ENCODE measurements around the gene SSBP4.

The SSBP4 gene

GRCh38 chr19:18434411-18435175 is 15.4 kb downstream of the SSBP4 start:
- no peak for DNase-seq

GRCh38 chr19:18435178-18435841 is 16.1 kb downstream of the SSBP4 start:
- DNase-seq = no peak

DNA sequence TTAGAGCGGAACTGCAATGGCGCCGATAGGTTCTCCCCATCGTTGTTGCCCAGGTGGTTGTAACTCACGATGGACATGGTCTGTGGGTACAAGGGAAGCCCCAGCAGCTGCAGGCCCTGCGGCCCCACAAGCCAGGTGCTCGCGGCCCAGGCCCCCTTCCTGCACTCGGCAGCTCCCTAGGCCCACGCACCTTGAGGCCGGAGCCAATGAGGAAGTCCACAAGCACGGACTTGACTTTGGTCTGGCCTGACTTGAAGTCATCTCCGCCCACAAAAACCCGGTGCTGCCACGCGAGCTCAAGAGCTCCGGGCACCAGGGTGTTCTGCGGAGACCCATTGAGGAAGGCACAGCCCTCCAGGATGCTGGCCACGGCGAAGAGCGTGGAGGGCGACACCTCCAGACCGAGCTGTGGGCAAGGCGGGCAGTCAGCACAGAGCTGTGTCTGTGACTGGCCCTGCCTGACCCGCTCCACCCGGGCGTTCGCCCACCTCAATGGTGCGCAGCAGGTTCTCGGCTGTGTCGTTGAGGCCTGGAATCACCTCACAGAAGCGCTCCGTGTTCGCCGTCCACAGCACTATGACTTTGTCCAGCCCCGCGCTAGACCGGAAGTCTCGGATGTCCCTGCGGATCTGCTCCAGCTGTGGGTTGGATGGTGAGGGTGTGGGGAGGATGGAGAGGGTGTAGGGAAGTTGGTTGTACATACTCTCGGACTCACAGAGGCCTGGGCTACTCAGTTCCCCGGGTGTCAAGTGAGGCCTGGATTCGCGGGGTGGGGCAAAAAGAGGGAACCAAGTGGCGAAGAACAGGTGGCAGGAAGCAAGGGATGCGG is 16.9 kb downstream of the SSBP4 start:
- DNase-seq = no peak

GRCh38 chr19:18436671-18437490 is 17.7 kb downstream of the SSBP4 start:
- DNase-seq = peak; percentile 69

DNA sequence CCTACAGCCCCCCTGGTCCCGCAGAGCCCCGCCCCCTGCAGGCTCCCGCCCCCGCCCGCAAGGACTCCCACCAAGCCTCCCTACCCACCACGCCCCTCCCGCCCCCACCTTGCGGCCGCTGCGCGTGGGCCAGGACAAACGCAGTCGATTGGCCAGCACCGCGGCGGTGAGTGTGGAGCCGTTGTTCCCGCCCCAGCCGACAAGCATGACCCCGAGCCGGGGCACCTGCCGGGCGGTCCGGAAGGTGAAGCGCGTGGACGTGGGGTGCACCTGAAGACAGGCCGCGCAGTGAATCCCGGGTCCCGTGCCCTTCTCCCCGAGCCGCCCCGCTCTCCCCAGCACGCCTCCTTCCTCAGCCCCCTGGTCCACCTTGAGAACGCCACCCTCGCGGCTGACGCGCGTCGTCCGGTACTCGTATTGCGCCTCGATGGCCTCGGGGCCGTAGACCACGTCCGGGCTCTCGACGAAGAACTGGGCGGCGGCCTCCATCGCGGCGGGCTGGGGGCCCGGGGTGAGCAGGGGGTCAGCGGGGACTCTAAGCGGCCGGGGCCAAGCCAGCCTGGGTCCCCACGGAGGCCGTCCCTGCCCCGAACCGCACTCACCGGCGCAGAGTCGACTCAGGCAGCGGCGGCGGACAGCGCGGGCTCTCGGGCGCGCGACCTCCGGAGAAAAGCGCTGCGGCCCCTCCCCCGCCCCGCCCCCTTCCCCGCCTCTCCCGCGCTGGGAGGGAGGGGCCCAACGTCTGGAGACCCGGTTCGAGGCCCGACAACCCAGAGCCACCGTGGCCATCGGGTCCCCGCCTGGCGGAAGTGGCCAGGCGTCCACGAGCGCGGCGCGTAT is 18.5 kb downstream of the SSBP4 start, which contains the start of gene ISYNA1:
ISYNA1 (minus strand) TSS at position 643 of the 840 bp plus-strand sequence; CDS start at position 489, 154 bp downstream.
- peak; percentile 28 for DNase-seq

GRCh38 chr19:18438331-18439024 is 19.3 kb downstream of the SSBP4 start:
- DNase-seq = no peak

GRCh38 chr19:18439025-18439909 is 20.1 kb downstream of the SSBP4 start:
- no peak for DNase-seq

- DNase-seq = no peak
Measured at GRCh38 chr19:18439910-18440237, 20.7 kb downstream of the SSBP4 start.

- no peak for DNase-seq
Measured at GRCh38 chr19:18440415-18440877, 21.2 kb downstream of the SSBP4 start.

DNA sequence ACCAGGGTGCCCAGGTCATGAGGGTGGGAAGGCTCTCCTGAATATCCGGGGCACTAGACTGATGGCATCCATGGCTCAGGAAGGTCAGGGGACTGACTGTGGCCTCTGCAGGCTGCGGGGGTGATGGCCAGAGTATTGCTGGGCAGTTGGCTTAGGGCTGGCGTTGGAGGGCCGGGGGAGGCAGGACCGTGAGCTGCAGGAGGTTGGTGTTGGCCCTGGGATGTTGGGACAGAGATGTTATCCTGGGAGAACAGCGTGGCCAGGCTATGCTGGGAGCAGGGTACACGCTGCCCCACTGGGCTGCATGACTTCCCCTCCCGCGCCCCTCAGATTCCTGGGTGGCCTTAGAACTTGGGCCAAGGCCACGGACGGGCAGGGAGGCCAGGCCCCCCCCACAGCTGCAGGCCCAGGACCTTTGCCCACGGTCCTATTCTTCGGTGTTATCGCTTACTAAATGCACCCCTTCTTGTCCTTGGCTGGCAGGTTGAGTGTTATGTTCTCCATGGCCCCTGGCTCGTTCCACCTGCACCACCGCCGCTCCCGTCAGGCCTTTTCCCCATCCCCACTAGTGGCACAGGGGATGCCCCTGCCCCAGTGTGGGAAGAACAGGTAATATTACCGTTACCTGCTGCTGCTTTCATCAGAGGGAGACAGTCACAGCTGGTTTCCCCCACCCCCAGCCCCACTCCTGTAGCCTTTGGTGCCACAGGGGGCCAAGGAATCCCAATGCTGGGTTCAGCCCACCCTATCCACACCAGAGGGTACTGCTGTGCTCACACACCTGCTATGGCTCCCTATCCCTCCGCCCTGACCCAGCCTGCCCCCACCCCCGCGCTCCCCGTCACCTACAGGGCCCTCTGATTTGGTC is 22.0 kb downstream of the SSBP4 start:
- no peak for DNase-seq

- no peak for DNase-seq
Measured at GRCh38 chr19:18441804-18442788, 22.9 kb downstream of the SSBP4 start.

GRCh38 chr19:18442941-18443340 is 23.7 kb downstream of the SSBP4 start:
- no peak for DNase-seq

DNA sequence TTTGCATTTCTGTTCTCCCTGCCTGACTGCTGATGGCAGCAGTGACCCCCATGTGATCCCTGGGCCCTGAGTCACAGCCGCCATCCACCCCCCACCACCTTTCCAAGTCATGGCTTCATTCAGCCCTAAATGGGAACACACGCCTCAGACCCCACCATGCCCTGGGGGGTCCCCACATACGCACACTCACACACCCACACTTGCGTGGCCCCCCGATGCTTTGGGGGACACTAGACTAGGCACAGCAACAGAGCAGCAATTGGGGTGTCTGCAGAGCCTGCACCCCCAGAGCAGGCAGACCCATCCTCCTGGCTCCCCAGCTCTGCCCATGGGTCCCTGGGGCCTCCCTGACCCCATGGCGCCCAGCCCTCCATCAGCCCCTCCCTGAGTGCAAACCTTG is 24.2 kb downstream of the SSBP4 start:
- no peak for DNase-seq

DNA sequence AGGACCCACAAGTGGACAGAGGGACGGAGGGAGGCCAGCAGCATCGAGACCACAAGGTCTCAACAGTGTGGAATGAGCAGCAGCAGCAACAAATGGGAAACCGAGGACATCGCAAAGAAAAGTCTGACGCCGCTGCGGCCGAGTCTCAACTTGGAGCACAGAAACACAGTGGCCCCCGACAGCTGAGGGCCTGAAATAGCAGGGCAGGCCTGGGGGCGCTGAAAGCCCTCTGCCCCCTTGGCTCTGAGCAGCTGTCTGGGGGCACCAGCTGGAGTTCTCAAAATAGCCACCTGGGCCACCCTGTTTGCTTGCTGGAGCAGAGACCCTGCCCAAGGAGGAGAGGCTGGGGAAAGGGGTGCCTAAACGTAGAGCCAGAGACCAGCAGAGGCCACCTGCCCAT is 24.6 kb downstream of the SSBP4 start:
- no peak for DNase-seq

DNA sequence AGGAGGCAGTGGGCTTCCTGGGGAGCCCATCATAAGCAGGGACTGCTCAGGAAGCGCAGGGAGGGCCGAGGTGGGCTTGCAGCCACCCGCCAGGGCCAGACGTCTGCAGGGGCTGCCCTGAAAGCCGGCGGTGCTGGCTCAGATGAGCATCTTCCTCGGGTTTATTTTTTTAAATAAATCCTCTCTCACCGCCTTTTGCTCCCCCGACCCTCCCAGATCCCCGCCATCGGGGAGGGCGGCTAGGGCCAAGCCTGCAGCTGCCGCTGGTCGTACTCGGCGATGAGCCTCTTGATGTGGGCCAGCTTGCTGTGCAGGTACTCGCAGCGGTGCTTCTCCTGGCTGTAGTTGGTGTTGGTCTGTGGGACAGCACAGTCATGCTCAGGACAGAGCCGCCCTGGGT is 25.3 kb downstream of the SSBP4 start:
- DNase-seq = no peak

DNA sequence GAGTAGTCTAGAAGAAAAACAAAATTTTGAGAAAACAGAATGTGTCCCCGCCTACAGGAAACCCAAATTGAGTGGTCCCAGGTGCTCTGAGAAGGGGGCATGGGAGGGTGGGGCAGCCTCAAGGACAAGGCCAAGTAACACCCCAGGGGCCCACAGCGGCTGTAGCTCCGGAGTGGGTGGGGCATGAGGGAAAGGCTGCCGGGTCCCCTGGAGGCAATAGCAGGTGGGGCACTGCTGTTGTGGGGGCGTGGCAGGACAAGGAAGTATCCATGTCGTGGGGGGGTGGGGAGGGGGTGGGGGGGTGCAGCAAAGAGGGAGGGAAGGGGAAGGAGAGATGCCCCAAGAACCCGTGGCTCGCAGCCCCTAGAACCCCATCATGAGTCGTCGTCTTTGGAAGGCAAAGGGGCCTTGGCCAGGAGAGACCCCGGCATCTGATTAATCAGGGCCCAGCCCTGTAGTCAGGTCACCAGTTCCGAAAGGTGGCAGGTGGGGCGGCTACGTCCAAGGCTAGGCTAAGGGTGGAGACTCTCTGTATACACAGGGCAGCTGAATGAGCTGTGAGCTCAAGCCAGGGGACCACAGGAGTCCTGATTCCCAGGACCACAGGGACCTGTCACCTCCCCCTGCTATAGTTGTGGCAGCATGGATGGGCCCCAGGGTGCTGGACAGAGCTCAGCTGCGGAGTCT is 26.2 kb downstream of the SSBP4 start:
- DNase-seq = no peak
